ENCODE results near the gene NTN4.
"Not testable (repeated sequence)": the region's sequence is repeated elsewhere in the genome, so short reads cannot be mapped to it uniquely, and the experiment has no call there.

The NTN4 gene

GRCh38 chr12:95710386-95710785, 80.2 kb downstream of the NTN4 start:
- no peak for DNase-seq (ENCODE audit: low read depth in 2 of 2)

GRCh38 chr12:95709152-95709551, 81.4 kb downstream of the NTN4 start:
- DNase-seq (ENCODE audit: low read depth in 2 of 2) = no peak

GRCh38 chr12:95705143-95705542, 85.4 kb downstream of the NTN4 start:
- DNase-seq (ENCODE audit: low read depth in 2 of 2) = no peak

- no peak for DNase-seq (ENCODE audit: low read depth in 2 of 2)
Observed at GRCh38 chr12:95703986-95704385, 86.6 kb downstream of the NTN4 start.

GRCh38 chr12:95701722-95702418, 88.7 kb downstream of the NTN4 start:
- no peak for DNase-seq (ENCODE audit: low read depth in 2 of 2)

- no peak for DNase-seq (ENCODE audit: low read depth in 2 of 2)
Observed at GRCh38 chr12:95701275-95701674, 89.3 kb downstream of the NTN4 start.

- no peak for DNase-seq (ENCODE audit: low read depth in 2 of 2)
Observed at GRCh38 chr12:95700316-95700785, 90.2 kb downstream of the NTN4 start.

- DNase-seq (ENCODE audit: low read depth in 2 of 2) = no peak
Observed at GRCh38 chr12:95699579-95699978, 91.0 kb downstream of the NTN4 start.

GRCh38 chr12:95694136-95694535, 96.4 kb downstream of the NTN4 start:
- DNase-seq (ENCODE audit: low read depth in 2 of 2) = no peak

- no peak for DNase-seq (ENCODE audit: low read depth in 2 of 2)
Observed at GRCh38 chr12:95693689-95694088, 96.9 kb downstream of the NTN4 start.

GRCh38 chr12:95690861-95691635, 99.5 kb downstream of the NTN4 start:
- DNase-seq (ENCODE audit: low read depth in 2 of 2) = no peak

- no peak for DNase-seq (ENCODE audit: low read depth in 2 of 2)
Observed at GRCh38 chr12:95687937-95688336, 102.6 kb downstream of the NTN4 start.

- no peak for DNase-seq (ENCODE audit: low read depth in 2 of 2)
Observed at GRCh38 chr12:95683418-95683817, 107.1 kb downstream of the NTN4 start.

- DNase-seq (ENCODE audit: low read depth in 2 of 2) = no peak
Observed at GRCh38 chr12:95681210-95681765, 109.3 kb downstream of the NTN4 start.

GRCh38 chr12:95678684-95679083, 111.9 kb downstream of the NTN4 start:
- DNase-seq (ENCODE audit: low read depth in 2 of 2) = no peak

- DNase-seq (ENCODE audit: low read depth in 2 of 2) = not testable (repeated sequence)
Observed at GRCh38 chr12:95677782-95678181, 112.8 kb downstream of the NTN4 start.

GRCh38 chr12:95674631-95675030, 115.9 kb downstream of the NTN4 start:
- no peak for DNase-seq (ENCODE audit: low read depth in 2 of 2)

GRCh38 chr12:95674163-95674562, 116.4 kb downstream of the NTN4 start:
- DNase-seq (ENCODE audit: low read depth in 2 of 2) = no peak

- DNase-seq (ENCODE audit: low read depth in 2 of 2) = no peak
Observed at GRCh38 chr12:95673576-95673975, 117.0 kb downstream of the NTN4 start.

- DNase-seq (ENCODE audit: low read depth in 2 of 2) = no peak
Observed at GRCh38 chr12:95672166-95672565, 118.4 kb downstream of the NTN4 start.

- no peak for DNase-seq (ENCODE audit: low read depth in 2 of 2)
Observed at GRCh38 chr12:95671265-95671664, 119.3 kb downstream of the NTN4 start.

- no peak for DNase-seq (ENCODE audit: low read depth in 2 of 2)
Observed at GRCh38 chr12:95663525-95663924, 127.0 kb downstream of the NTN4 start.

GRCh38 chr12:95661360-95661759, 129.2 kb downstream of the NTN4 start:
- DNase-seq (ENCODE audit: low read depth in 2 of 2) = no peak

Measured in stimulated activated CD8-positive, alpha-beta memory T cell treated with anti-CD3 and anti-CD28 coated beads, Interleukin-2, amount 100 ng/mL, for 1 hour (primary cell).